GM21576 (cell line): ENCODE data around the gene HBQ1.
"Not testable (repeated sequence)": the region's sequence is repeated elsewhere in the genome, so short reads cannot be mapped to it uniquely, and the experiment has no call there.

ENCODE experiments used
- ATAC-seq: cut with Tn5 transposase; IDR thresholded peaks from one replicate; pipeline ENCODE4 v1.9.1; 2021; ENCODE audit warnings: mild to moderate bottlenecking, moderate library complexity; ENCODE audit not compliant: unreplicated experiment

HBQ1 gene

DNA sequence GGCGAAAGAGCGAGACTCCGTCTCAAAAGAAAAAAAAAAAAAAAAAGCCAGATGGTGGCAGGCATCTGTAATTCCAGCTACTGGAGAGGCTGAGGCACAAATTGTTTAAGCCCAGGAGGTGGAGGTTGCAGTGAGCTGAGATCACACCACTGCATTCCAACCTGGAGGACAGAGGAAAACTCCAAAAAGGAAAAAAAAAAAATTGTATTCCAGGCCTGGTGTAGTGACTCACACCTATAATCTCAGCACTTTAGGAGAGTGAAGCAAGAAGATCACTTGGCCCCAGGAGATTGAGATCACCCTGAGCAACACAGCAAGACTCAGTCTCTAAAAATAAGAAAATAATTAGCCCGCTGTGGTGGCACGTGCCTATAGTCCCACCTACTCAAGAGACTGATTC, 20.1 kb downstream of the HBQ1 start:
- ATAC-seq: no peak

DNA sequence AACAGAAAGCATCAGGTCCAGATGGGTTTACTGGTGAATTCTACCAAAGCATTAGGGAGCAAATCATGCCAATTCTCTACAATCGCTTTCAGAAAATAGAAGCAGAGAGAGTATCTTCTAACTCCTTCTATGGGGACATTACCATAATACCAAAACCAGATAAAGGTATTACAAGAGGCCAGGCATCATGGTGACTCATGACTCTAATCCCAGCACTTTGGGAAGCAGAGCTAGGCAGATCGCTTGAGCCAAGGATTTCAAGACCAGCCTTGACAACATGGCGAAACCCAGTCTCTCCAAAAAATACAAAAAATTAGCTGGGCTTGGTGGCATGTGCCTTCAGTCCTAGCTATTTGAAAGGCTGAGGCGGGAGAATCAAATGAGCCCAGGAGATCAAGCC, 23.0 kb downstream of the HBQ1 start:
- no peak for ATAC-seq

DNA sequence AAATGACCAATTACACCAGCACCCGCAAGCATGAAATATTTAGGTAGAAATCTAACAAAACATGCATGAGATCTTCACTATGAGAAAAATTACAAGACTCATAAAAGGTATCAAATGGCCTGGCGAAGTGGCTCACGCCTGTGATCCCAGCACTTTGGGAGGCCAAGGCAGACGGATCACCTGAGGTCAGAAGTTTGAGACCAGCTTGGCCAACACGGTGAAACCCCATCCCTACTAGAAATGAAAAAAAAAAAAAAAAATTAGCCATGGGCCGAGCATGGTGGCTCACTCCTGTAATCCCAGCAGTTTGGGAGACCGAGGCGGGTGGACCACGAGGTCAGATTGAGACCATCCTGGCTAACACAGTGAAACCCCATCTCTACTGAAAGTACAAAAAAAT, 23.8 kb downstream of the HBQ1 start:
- ATAC-seq: not testable (repeated sequence)

DNA sequence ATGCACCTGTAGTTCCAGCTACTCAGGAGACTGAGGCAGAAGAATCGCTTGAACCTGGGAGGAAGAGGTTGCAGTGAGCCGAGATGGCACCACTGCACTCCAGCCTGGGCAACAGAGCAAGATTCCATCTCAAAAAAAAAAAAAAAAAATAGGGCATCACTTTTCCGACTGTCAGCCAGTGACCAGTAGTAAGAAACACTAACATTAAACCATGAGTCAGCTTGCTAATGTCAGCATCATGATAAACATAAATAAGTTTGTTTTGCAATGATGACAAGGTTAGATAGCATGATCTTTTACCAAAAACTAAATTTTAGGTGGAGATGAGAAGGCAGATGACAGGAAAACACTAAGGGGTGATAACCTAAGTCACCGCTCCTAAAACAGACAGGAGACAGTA, 29.1 kb downstream of the HBQ1 start:
- not testable (repeated sequence) for ATAC-seq

DNA sequence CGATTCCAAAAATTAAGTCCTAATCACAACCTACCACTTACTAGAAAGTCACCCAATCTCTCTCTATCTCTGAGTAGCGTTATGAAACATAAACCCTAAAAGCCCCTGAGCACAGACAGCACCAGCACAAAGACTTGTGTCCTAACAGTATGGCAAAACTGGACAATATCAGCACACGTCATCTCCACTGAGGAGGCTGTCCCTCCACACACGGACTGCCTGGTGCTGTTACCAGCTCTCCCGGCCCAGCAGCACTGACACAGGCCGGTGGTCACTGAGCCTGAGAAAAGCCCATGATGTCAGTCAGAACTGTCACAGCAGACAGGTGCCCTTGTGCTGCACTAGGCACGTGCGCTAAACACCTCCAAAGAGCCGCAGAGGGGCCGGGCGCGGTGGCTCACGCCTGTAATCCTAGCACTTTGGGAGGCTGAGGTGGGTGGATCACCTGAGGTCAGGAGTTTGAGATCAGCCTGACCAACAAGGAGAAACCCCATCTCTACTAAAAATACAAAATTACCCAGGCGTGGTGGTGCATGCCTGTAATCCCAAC, 31.4 kb downstream of the HBQ1 start:
- not testable (repeated sequence) for ATAC-seq

DNA sequence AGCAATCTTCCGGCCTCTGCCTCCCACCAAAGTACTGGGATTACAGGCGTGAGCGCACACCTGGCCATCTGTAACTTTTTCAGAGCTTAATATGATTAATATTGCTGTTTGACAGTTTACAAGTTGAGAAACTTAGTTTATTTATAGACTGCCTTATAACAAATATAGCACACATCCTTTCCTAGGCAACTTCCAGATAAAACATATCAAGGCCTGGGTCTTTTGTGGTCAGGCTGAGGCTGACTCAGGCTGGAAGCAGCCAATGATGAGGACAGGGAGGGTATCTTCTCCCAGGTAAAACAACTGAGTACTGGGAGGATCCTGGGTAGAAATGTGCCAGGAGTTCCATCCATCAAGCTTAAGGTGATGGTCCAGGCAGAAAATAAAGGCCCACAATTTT, 32.7 kb downstream of the HBQ1 start:
- no peak for ATAC-seq

DNA sequence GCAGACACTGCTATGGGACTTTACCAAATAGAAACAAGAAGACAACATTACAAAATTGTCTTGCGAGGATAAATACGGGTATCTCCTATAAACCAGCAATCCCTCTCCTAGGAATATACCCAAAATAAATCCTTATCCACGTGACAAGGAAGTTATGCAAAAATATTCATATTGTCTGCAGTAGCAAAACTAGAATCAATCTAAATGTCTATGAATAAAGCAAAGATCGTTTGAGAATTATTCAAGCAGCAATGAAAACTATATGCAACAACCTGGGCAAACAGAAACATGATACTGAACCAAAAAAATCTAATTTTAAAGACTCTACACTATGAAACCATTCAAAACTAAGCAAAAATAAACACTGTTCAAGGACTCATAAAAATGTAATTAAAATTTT, 39.8 kb downstream of the HBQ1 start:
- ATAC-seq: no peak

DNA sequence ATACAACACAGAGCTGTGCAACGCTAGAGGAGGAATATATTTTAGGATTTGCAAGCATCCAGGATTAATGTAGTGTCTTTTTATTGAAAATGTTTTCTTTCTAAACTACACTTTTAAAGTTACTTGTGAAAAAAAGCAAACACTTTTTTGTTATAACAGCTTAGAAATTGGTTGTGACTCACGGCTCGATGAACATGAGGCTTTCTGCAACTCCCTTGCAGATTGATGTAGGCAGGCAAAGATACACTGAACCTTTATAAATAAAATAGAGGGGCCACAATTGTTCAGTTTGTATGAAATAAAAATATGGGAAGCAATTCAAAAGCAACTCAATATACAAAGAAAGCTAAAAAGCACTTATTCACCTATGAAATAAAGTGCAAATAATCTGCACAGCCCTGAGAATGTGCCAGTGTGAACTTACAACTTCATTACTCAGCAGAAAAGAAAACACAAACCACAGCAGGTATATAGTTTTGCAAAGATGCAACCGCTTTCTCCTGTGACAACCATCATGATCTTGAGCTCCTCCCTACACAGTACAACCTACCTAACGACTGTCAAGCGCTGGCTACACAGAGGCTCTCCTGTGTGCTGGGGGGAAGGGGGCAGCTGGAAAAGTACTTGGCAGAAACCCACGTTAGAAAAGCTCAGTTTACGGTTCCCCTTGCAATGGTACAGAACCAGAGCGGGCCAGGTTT, 48.0 kb downstream of the HBQ1 start:
- ATAC-seq: peak; percentile 4

DNA sequence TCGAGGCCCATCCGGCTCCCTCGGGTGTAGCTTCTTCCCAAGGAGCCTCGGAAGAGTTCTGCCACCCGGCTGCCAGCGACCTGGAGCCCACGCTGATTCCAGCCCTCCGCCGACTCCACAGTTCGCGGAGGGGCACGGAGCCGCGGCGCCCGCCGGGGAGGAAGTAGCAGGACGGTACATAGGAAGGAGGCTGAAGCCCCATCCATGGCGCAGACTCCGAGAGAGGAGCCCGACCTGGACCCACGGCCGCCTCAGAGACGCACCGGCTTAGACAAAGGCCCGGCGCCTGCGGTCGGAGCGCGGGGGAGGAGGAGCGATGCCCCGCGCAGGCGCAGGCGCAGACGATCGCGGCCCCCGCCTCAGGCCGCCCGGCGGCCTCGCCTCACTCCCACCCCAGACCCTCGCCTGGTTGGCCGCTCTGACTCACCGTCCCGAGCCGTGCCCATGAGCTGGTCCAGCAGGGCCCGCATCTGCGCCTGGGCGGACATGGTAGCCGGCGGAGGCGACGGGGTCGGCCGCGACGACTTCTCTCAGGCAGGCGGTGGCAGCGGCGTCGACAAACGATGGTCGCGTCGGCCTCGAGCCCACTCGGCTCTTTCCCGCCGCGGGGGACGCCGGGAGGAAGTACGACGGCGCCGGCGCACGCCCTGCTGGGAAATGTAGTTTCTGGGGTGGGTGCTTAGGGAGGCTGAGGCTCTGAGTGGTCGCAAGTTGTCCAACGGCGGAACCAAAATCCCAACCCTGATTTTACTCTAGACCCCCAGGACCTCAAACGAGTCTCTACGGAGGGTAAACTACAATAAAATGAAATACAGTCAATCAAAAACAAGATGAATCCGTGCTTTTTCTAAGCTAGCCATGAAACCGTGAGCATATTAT, 48.8 kb downstream of the HBQ1 start, which contains the start of gene LUC7L:
Gene LUC7L (minus strand): TSS at position 598 of the 879 bp plus-strand sequence. CDS start 110 bp downstream, at position 488.
- ATAC-seq: peak; percentile 77

DNA sequence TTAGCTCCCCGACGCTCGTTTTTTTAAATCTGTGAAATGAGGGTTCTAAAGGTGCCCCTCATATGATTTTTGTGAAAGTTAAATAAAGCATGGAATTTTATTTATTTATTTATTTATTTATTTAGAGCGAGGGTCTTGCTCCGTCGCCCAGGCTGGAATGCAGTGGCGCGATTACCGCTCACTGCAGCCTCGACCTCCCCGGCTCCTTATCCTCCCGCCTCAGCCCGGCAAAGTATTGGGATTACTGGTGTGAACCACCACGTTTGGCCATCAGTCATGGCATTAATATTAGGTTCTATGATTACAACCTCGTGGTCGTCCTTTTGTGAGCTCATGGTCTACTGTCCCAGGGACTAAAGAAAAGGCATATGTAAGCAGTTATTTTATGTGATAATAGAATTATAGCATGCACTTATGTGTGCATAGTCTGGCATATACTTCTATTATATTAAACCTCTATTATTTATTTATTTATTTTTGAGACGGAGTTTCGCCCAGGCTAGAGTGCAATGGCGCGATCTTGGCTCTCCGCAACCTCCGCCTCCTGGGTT, 49.5 kb downstream of the HBQ1 start:
- no peak for ATAC-seq

DNA sequence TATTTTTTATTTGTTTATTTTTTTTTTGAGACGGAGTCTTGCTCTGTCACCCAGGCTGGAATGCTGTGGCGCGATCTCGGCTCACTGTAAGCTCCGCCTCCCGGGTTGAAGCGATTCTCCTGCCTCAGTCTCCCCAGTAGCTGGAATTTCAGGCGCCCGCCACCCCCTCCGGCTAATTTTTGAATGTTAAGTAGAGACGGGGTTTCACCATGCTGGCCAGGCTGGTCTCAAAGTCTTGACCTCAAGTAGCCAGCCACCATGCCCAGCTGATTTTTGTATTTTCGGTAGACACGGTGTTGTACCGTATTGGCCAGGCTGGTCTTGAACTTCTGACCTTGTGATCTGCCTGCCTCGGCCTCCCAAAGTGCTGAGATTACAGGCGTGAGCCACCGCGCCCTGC, 50.1 kb downstream of the HBQ1 start:
- ATAC-seq: not testable (repeated sequence)
